Loucy (cell line): Measurements from ENCODE around the gene CCDC127.

Source experiments
- H2AFZ ChIP-seq: fragments of 200-600 bp; sonication (generic); 2 replicates; pipeline ENCODE4 v1.6.0; 2016; ENCODE audit warnings: antibody characterized with exemption, mild to moderate bottlenecking, low read length, moderate library complexity
- H3F3A ChIP-seq: fragments of 200-600 bp; 2 replicates; pipeline ENCODE4 v1.6.0; 2016; ENCODE audit warnings: antibody characterized with exemption, low read depth, mild to moderate bottlenecking
- H3K27me3 ChIP-seq: fragments of 200-600 bp; sonication (generic); 2 replicates; pipeline ENCODE4 v1.6.1; 2014; ENCODE audit warnings: low read length, mild to moderate bottlenecking; ENCODE audit not compliant: insufficient read depth, poor library complexity, severe bottlenecking
- H3K36me3 ChIP-seq: fragments of 200-600 bp; sonication (generic); 2 replicates; pipeline ENCODE4 v1.6.1; 2016; ENCODE audit warnings: low read length; ENCODE audit not compliant: insufficient read depth
- H3K4me1 ChIP-seq: fragments of 200-600 bp; sonication (generic); 2 replicates; pipeline ENCODE4 v1.5.1; 2014; ENCODE audit warnings: low read length, mild to moderate bottlenecking; ENCODE audit not compliant: insufficient read depth, poor library complexity, severe bottlenecking
- H3K4me2 ChIP-seq: fragments of 200-600 bp; sonication (generic); 2 replicates; pipeline ENCODE4 v1.6.0; 2014; ENCODE audit warnings: antibody characterized with exemption, low read length, low read depth, mild to moderate bottlenecking; ENCODE audit not compliant: poor library complexity, severe bottlenecking
- H3K4me3 ChIP-seq: fragments of 200-600 bp; sonication (generic); 2 replicates; pipeline ENCODE4 v1.5.1; 2014; ENCODE audit warnings: low read length, mild to moderate bottlenecking, mixed read lengths; ENCODE audit not compliant: poor library complexity, severe bottlenecking
- H3K79me2 ChIP-seq: fragments of 200-600 bp; sonication (generic); 2 replicates; pipeline ENCODE4 v1.6.1; 2014; ENCODE audit warnings: low read length; ENCODE audit not compliant: insufficient read depth
- H3K9ac ChIP-seq: fragments of 200-600 bp; sonication (generic); 2 replicates; pipeline ENCODE4 v1.6.0; 2014; ENCODE audit warnings: mild to moderate bottlenecking, low read depth, low read length, moderate library complexity; ENCODE audit not compliant: poor library complexity, severe bottlenecking
- H3K9me2 ChIP-seq: fragments of 200-600 bp; sonication (generic); replicated peaks from 2 replicates; pipeline ENCODE4 v1.6.1; 2016; ENCODE audit warnings: low read depth, low read length, mixed read lengths
- H3K9me3 ChIP-seq: fragments of 200-600 bp; sonication (generic); 2 replicates; pipeline ENCODE4 v1.6.1; 2014; ENCODE audit warnings: mild to moderate bottlenecking, antibody characterized with exemption, low read length, low read depth; ENCODE audit not compliant: insufficient read depth
- H4K20me1 ChIP-seq: fragments of 200-600 bp; sonication (generic); 2 replicates; pipeline ENCODE4 v1.6.0; 2014; ENCODE audit warnings: antibody characterized with exemption, low read length, mild to moderate bottlenecking; ENCODE audit not compliant: insufficient read depth, poor library complexity, severe bottlenecking
- CTCF ChIP-seq: fragments of 200-600 bp; sonication (generic); conservative IDR thresholded peaks from 2 replicates; pipeline ENCODE4 v1.5.1; 2014; ENCODE audit warnings: mild to moderate bottlenecking, antibody characterized with exemption, low read length
- EZH2phosphoT487 ChIP-seq: fragments of 200-600 bp; IDR thresholded peaks from 2 replicates; pipeline ENCODE4 v1.6.1; 2018; ENCODE audit warnings: antibody characterized with exemption, mild to moderate bottlenecking, moderate library complexity, borderline replicate concordance

CCDC127 gene

DNA sequence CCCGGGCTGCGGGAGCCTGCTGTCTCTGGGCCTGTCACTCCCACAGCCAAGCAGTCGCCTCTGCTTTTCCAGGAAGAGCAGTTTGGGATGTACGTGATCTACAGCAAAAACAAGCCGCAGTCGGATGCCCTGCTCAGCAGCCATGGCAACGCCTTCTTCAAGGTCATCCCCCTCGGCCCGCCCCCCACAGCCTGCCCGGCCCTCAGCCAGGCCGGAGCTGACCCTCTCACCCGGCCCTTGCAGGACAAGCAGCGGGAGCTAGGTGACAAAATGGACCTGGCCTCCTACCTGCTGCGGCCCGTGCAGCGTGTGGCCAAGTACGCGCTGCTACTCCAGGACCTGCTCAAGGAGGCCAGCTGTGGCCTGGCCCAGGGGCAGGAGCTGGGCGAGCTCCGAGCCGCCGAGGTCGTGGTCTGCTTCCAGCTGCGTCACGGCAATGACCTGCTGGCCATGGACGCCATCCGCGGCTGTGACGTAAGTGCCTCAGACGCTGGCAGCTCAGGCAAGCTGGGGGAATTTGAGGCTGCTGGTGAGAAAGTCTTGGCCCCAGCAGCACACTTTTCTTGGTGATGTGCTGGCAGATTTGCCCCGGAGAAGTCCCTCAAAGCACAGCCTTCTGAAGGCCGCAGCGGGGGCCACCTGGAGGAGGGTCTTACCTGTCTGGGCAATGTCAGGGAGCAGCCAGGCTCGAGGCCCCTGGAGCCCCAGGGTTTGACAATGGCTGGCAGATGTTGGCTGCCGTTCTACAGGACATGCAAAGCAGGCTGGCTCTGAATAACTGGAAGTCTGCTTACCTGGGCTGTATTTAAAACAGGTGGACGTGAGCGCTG, 46.8 kb downstream of the CCDC127 start:
- Histone ChIP-seq H3K36me3 (no peaks in the 10 kb centered on the region), H3K27me3 (no peaks in the 10 kb centered on the region), H3K4me2 (no peak overlapping the region), H3K79me2 (no peaks in the 10 kb centered on the region), H3K4me1 (no peaks in the 10 kb centered on the region), H3K9me2 (no peaks in the 10 kb centered on the region), H2AFZ (no peak overlapping the region), H3K4me3 (no peak overlapping the region), H3K9me3 (no peaks in the 10 kb centered on the region), H4K20me1 (no peaks in the 10 kb centered on the region), H3K9ac (no peak overlapping the region), H3F3A (no peaks in the 10 kb centered on the region)
- TF ChIP-seq CTCF (no peak), EZH2phosphoT487 (no peak)

- H3K9me3 ChIP-seq, result no peaks in the 10 kb centered on the region
- H3F3A ChIP-seq, result no peaks in the 10 kb centered on the region
- TF ChIP-seq EZH2phosphoT487, result no peak
- TF ChIP-seq CTCF, result no peak
- H3K79me2 ChIP-seq, result no peaks in the 10 kb centered on the region
- H3K4me2 ChIP-seq, result no peak overlapping the region
- H4K20me1 ChIP-seq, result no peaks in the 10 kb centered on the region
- H3K27me3 ChIP-seq, result no peaks in the 10 kb centered on the region
- no peaks in the 10 kb centered on the region for H3K9me2 ChIP-seq
- no peak overlapping the region for H2AFZ ChIP-seq
- no peak overlapping the region for H3K4me3 ChIP-seq
- no peaks in the 10 kb centered on the region for H3K36me3 ChIP-seq
- H3K4me1 ChIP-seq, result no peaks in the 10 kb centered on the region
- no peak overlapping the region for H3K9ac ChIP-seq
Observed at GRCh38 chr5:169728-170094, 48.2 kb downstream of the CCDC127 start.

GRCh38 chr5:169071-169727, 48.8 kb downstream of the CCDC127 start:
- Histone ChIP-seq H3K79me2 (no peaks in the 10 kb centered on the region), H2AFZ (no peak overlapping the region), H3K9me3 (no peaks in the 10 kb centered on the region), H4K20me1 (no peaks in the 10 kb centered on the region), H3F3A (no peaks in the 10 kb centered on the region), H3K4me2 (no peak overlapping the region), H3K4me1 (no peaks in the 10 kb centered on the region), H3K36me3 (no peaks in the 10 kb centered on the region), H3K27me3 (no peaks in the 10 kb centered on the region), H3K9me2 (no peaks in the 10 kb centered on the region), H3K9ac (no peak overlapping the region), H3K4me3 (no peak overlapping the region)
- TF ChIP-seq CTCF (no peak), EZH2phosphoT487 (no peak)
